ENCODE results near the gene TIMM22.
A peak's percentile ranks its signal among the peaks of the same experiment; 100 is the strongest.

The TIMM22 gene

DNA sequence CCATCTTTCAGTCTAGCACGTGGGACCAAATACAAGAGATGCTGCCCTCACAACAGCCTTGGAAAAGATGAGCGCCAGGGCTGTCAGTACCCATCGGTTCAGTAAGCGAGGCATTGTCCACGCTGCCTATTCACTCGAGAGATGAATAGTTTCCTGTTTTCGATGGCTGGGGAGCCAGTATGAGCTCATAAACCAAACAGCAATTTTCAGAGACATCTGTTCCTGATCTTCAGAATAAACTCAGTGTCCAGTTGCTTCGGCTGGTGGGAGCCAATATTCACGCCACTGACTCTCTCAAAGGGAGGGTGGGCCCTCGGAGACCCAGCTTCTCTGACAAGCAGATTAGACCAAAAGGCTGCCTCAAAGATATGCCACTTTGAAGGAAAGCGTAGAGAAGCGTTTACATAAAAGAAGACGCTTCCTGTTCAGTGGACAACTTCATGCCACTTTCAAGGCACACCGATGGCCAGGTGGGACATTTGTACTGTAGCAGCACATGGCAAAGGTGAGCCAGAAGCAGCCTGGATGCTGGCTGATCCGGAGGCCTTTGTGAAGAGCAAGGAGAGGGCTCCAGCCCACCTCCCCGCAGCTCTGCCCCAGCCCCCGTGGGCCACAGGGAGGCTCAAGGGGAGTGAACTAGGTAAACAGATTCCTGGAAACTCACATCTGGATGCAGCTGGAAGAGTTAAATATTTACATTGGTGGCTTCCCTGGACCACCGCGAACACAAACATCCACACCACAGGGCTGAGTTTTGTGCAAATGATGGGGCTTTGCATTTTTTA, 6.0 kb downstream of the TIMM22 start:
- Histone ChIP-seq H3K27me3 (ENCODE audit: control insufficient read depth in 1 of 2, insufficient read depth in 2 of 2, low read length in 2 of 2) (no peaks in the 10 kb centered on the region), H3K9ac (ENCODE audit: low read length in 2 of 2) (peak overlapping the region in 1 of 2 donors; percentile 29), H3K9me3 (ENCODE audit: control insufficient read depth in 2 of 2, low read length in 2 of 2) (no peaks in the 10 kb centered on the region), H3K4me1 (ENCODE audit: control insufficient read depth, insufficient read depth, low read length) (peaks cover 87% of the 10 kb centered on the region), H3K4me3 (ENCODE audit: low read length in 2 of 2) (no peak overlapping the region), H3K27ac (ENCODE audit: low read length) (peak overlapping the region; percentile 81), H3K36me3 (ENCODE audit: control insufficient read depth in 2 of 2, insufficient read depth in 2 of 2, low read length in 2 of 2) (peaks cover 12 to 41% of the 10 kb centered on the region in 2 donors)

DNA sequence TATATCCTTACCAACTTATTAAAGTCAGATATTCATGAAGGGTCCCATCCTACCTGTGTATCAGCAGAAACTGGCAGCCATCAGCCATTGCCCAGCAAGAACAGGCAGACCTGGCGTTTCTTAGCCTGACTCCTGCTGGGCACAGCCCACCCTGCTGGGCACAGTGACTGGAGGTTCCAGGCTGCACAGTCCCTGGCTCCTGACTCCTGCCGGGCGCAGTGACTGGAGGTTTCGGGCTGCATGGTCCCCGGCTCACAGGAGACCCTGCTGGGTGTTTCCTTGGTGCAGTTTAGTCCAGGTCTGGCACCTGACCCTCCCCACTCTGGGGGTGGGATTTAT, 6.7 kb downstream of the TIMM22 start:
- H3K27me3 ChIP-seq (ENCODE audit: control insufficient read depth in 1 of 2, insufficient read depth in 2 of 2, low read length in 2 of 2): no peaks in the 10 kb centered on the region
- H3K27ac ChIP-seq (ENCODE audit: low read length): peak overlapping the region; percentile 81
- no peak overlapping the region for H3K4me3 ChIP-seq (ENCODE audit: low read length in 2 of 2)
- no peak overlapping the region for H3K9ac ChIP-seq (ENCODE audit: low read length in 2 of 2)
- H3K36me3 ChIP-seq (ENCODE audit: control insufficient read depth in 2 of 2, insufficient read depth in 2 of 2, low read length in 2 of 2): peaks cover 18 to 43% of the 10 kb centered on the region in 2 donors
- H3K9me3 ChIP-seq (ENCODE audit: control insufficient read depth in 2 of 2, low read length in 2 of 2): no peaks in the 10 kb centered on the region
- H3K4me1 ChIP-seq (ENCODE audit: control insufficient read depth, insufficient read depth, low read length): peaks cover 87% of the 10 kb centered on the region

DNA sequence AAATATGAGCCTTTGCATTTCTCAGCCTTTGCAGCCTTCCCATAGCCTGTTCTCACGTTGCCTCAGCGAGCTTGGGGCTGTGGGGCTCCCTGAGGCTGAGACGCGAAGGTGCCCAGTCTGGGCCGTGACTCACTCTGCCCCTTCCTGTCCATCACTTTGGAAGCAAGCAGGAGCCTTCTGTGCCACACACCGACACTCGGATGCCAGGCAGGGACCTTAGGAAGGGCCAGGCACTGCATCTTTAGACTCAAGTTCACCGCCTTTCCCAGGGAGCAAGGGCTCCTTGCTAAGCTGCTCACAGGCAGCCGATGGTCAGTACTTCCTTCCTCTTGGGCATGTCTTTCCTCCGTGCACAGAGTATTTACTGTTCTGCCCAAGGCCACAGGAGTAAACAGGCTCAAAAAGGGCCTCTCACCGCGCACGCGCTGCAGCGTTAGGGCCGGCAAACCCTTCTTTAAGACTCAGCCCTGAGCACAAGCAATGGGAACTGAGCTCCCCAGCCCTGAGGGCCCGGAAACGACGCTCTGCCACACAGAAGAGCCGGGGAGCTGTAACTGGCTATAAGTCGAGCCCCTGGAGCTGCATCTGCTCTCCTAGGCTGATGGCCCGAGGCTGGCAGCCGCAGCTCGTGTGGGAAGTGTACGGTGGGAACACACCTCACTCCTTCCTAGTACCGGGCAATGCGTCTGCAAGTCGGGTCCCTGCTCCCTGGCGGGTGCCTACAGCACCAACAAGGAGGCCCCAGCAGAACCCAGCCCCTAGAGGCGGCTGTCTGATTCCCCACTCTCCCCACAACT, 7.2 kb downstream of the TIMM22 start:
- no peak overlapping the region for H3K4me3 ChIP-seq (ENCODE audit: low read length in 2 of 2)
- peaks cover 88% of the 10 kb centered on the region for H3K4me1 ChIP-seq (ENCODE audit: control insufficient read depth, insufficient read depth, low read length)
- no peak overlapping the region for H3K27ac ChIP-seq (ENCODE audit: low read length)
- H3K9ac ChIP-seq (ENCODE audit: low read length in 2 of 2): no peak overlapping the region
- H3K27me3 ChIP-seq (ENCODE audit: control insufficient read depth in 1 of 2, insufficient read depth in 2 of 2, low read length in 2 of 2): no peaks in the 10 kb centered on the region
- peaks cover 18 to 46% of the 10 kb centered on the region in 2 donors for H3K36me3 ChIP-seq (ENCODE audit: control insufficient read depth in 2 of 2, insufficient read depth in 2 of 2, low read length in 2 of 2)
- H3K9me3 ChIP-seq (ENCODE audit: control insufficient read depth in 2 of 2, low read length in 2 of 2): no peaks in the 10 kb centered on the region

DNA sequence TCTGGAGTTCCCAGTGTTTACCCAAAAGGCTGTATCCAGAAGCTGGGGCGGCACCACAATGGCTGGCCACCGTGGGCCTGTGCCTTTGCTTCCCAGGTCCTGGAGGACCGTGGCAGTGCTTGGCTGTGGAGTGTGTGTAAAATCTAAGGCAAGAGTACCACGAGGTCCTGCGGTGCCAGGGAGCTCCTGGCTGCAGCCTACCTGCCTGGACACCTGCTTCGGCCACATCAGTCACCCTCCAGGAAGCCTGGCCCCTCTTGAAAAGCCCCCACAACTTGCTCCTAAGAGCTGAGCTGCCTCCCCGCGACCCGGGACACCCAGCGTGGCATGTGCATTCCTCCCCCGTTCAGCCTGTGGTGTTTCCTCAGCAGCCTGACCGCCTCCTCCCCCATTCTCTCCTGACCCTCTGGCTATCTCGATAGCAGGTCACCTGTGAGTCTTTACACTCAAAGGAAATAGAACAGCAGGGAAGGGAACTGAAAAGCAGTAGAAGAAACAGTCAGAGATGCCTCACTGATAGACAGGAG, 7.9 kb downstream of the TIMM22 start:
- Histone ChIP-seq H3K27me3 (ENCODE audit: control insufficient read depth in 1 of 2, insufficient read depth in 2 of 2, low read length in 2 of 2) (no peaks in the 10 kb centered on the region), H3K27ac (ENCODE audit: low read length) (no peak overlapping the region), H3K4me3 (ENCODE audit: low read length in 2 of 2) (peak overlapping the region in 1 of 2 donors; percentile 49), H3K9me3 (ENCODE audit: control insufficient read depth in 2 of 2, low read length in 2 of 2) (no peaks in the 10 kb centered on the region), H3K9ac (ENCODE audit: low read length in 2 of 2) (no peak overlapping the region), H3K4me1 (ENCODE audit: control insufficient read depth, insufficient read depth, low read length) (peaks cover 88% of the 10 kb centered on the region), H3K36me3 (ENCODE audit: control insufficient read depth in 2 of 2, insufficient read depth in 2 of 2, low read length in 2 of 2) (peaks cover 23 to 46% of the 10 kb centered on the region in 2 donors)

DNA sequence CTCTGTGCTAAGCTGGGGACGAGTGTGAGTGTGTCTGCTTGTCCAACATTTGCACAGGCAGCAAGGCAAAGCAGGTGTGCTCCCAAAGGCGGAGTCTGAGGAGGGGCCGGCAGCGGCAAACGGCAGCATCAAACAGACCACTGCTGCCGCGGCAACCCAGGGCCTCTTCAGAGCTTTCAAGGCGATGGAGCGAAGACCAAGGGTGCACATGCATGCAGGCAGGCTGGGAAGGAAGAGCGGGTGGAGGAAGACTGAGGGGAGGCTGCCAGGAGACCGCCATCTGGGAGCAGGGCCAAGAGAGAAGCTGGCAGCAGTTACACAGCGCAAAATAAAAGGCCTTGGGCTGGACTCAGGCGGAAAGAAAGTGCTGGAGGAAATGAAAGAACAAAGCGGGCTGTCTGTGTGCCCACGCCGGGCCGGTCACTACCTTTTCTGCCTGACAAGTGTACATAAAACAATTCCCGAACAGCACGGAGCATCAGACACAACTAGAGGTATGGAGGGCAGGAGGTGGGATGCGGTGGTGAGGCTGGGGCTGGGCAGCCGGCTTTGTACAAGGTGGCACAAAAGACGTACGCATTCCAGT, 8.5 kb downstream of the TIMM22 start:
- Histone ChIP-seq H3K4me3 (ENCODE audit: low read length in 2 of 2) (peak overlapping the region in 1 of 2 donors; percentile 49), H3K9me3 (ENCODE audit: control insufficient read depth in 2 of 2, low read length in 2 of 2) (no peaks in the 10 kb centered on the region), H3K9ac (ENCODE audit: low read length in 2 of 2) (peak overlapping the region; percentile 5 to 29), H3K4me1 (ENCODE audit: control insufficient read depth, insufficient read depth, low read length) (peaks cover 85% of the 10 kb centered on the region), H3K36me3 (ENCODE audit: control insufficient read depth in 2 of 2, insufficient read depth in 2 of 2, low read length in 2 of 2) (peaks cover 28 to 49% of the 10 kb centered on the region in 2 donors), H3K27ac (ENCODE audit: low read length) (peak overlapping the region; percentile 77), H3K27me3 (ENCODE audit: control insufficient read depth in 1 of 2, insufficient read depth in 2 of 2, low read length in 2 of 2) (no peaks in the 10 kb centered on the region)

DNA sequence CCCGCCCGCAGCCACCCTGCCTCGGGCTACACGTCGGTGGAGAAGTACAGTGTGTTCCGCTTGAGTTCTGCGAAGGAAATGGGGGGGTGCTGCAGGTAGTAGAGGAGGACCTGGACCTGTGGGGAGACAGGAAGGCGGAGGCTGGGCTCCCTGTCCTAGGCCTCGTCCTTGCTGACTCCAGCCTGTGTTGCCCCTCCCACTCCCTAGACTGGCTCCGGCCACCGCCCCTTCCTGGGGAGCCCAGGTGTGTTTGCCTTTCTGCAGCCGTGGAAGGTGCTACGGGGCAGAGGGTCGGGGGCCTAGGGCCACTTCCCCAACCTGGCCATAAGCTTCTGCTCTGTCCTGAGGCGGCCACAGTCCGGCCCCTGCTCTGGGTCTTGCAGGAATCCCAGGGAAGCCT, 9.1 kb downstream of the TIMM22 start:
- H3K4me1 ChIP-seq (ENCODE audit: control insufficient read depth, insufficient read depth, low read length): peaks cover 80% of the 10 kb centered on the region
- no peaks in the 10 kb centered on the region for H3K9me3 ChIP-seq (ENCODE audit: control insufficient read depth in 2 of 2, low read length in 2 of 2)
- H3K4me3 ChIP-seq (ENCODE audit: low read length in 2 of 2): peak overlapping the region in 1 of 2 donors; percentile 49
- H3K9ac ChIP-seq (ENCODE audit: low read length in 2 of 2): peak overlapping the region; percentile 5 to 29
- H3K36me3 ChIP-seq (ENCODE audit: control insufficient read depth in 2 of 2, insufficient read depth in 2 of 2, low read length in 2 of 2): peaks cover 34 to 52% of the 10 kb centered on the region in 2 donors
- peak overlapping the region; percentile 77 for H3K27ac ChIP-seq (ENCODE audit: low read length)
- H3K27me3 ChIP-seq (ENCODE audit: control insufficient read depth in 1 of 2, insufficient read depth in 2 of 2, low read length in 2 of 2): no peaks in the 10 kb centered on the region

DNA sequence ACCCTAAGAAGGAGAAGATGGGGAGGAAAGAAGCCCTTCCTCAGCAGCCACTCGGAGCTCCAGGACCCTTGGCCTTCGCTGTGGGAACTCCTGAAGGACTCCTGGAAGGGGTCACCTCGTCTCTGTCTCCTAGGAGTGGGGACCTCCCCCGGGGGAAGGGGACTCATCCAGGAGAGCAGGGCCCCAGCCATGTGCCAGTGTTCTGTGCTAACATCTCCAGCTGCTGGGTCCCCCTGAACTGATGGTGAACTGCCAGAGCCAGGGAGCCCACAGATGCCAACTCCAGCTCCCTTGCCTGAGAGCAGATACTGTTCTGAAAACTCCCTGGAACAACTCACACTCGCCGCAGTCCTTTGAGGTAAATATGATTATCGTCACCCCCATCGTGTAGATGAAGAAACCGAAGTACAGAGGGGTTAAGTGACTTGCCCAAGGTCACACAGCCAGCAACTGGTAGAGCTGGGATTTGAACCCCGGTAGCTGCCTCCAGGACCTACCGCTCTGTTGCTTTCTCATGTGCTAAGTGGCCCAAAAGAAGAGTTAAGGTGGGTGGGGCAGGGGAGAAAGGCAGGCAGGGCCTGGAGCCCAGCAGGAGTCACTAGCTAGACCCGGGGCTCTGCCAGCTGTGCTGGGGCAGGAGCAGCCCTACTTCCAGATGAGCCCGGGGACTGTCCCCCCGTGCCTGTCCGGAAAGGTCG, 10.5 kb downstream of the TIMM22 start:
- H3K9ac ChIP-seq (ENCODE audit: low read length in 2 of 2): peak overlapping the region in 1 of 2 donors; percentile 5
- H3K4me1 ChIP-seq (ENCODE audit: control insufficient read depth, insufficient read depth, low read length): peaks cover 66% of the 10 kb centered on the region
- H3K36me3 ChIP-seq (ENCODE audit: control insufficient read depth in 2 of 2, insufficient read depth in 2 of 2, low read length in 2 of 2): peaks cover 35 to 58% of the 10 kb centered on the region in 2 donors
- no peaks in the 10 kb centered on the region for H3K9me3 ChIP-seq (ENCODE audit: control insufficient read depth in 2 of 2, low read length in 2 of 2)
- H3K27me3 ChIP-seq (ENCODE audit: control insufficient read depth in 1 of 2, insufficient read depth in 2 of 2, low read length in 2 of 2): no peaks in the 10 kb centered on the region
- peak overlapping the region; percentile 66 for H3K27ac ChIP-seq (ENCODE audit: low read length)
- no peak overlapping the region for H3K4me3 ChIP-seq (ENCODE audit: low read length in 2 of 2)

GRCh38 chr17:1008008-1008761, 11.3 kb downstream of the TIMM22 start:
- H3K9ac ChIP-seq (ENCODE audit: low read length in 2 of 2): no peak overlapping the region
- H3K27me3 ChIP-seq (ENCODE audit: control insufficient read depth in 1 of 2, insufficient read depth in 2 of 2, low read length in 2 of 2): no peaks in the 10 kb centered on the region
- H3K9me3 ChIP-seq (ENCODE audit: control insufficient read depth in 2 of 2, low read length in 2 of 2): no peaks in the 10 kb centered on the region
- peaks cover 33 to 51% of the 10 kb centered on the region in 2 donors for H3K36me3 ChIP-seq (ENCODE audit: control insufficient read depth in 2 of 2, insufficient read depth in 2 of 2, low read length in 2 of 2)
- peak overlapping the region; percentile 66 for H3K27ac ChIP-seq (ENCODE audit: low read length)
- no peak overlapping the region for H3K4me3 ChIP-seq (ENCODE audit: low read length in 2 of 2)
- peaks cover 59% of the 10 kb centered on the region for H3K4me1 ChIP-seq (ENCODE audit: control insufficient read depth, insufficient read depth, low read length)

- Histone ChIP-seq H3K9ac (ENCODE audit: low read length in 2 of 2) (no peak overlapping the region), H3K36me3 (ENCODE audit: control insufficient read depth in 2 of 2, insufficient read depth in 2 of 2, low read length in 2 of 2) (peaks cover 32 to 46% of the 10 kb centered on the region in 2 donors), H3K4me1 (ENCODE audit: control insufficient read depth, insufficient read depth, low read length) (peaks cover 46% of the 10 kb centered on the region), H3K27me3 (ENCODE audit: control insufficient read depth in 1 of 2, insufficient read depth in 2 of 2, low read length in 2 of 2) (no peaks in the 10 kb centered on the region), H3K27ac (ENCODE audit: low read length) (no peak overlapping the region), H3K4me3 (ENCODE audit: low read length in 2 of 2) (no peak overlapping the region), H3K9me3 (ENCODE audit: control insufficient read depth in 2 of 2, low read length in 2 of 2) (no peaks in the 10 kb centered on the region)
Measured at GRCh38 chr17:1009229-1010085, 12.5 kb downstream of the TIMM22 start.
